Testis (tissue), 3 donors: Measurements from ENCODE around the gene TM4SF18. TPM values are rescaled to one million over a fixed set of nuclear protein-coding genes. Genes with fewer than 3 reads are reported as not detected.

Experiments
- DNase-seq: peaks from one replicate; pipeline ENCODE4 v3.0.0-alpha.2; 2019
- H3K27ac ChIP-seq, 2 donors: fragments of 200-600 bp; sonication (generic); one replicate each; pipeline ENCODE4 v1.5.1; 2019
- H3K27me3 ChIP-seq: fragments of 200-600 bp; sonication (generic); one replicate; pipeline ENCODE4 v1.5.1; 2019
- H3K36me3 ChIP-seq: fragments of 200-600 bp; sonication (generic); one replicate; pipeline ENCODE4 v1.5.1; 2017; ENCODE audit warnings: low read depth; ENCODE audit errors: missing control alignments
- H3K4me1 ChIP-seq: fragments of 200-600 bp; sonication (generic); one replicate; pipeline ENCODE4 v1.5.1; 2019
- H3K4me3 ChIP-seq, 2 donors: fragments of 200-600 bp; sonication (generic); one replicate each; pipeline ENCODE4 v1.5.1; 2017 to 2019
- H3K9me3 ChIP-seq: fragments of 200-600 bp; sonication (generic); one replicate; pipeline ENCODE4 v1.5.1; 2017
- POLR2A ChIP-seq: fragments of 450-650 bp; IDR thresholded peaks from one replicate; pipeline ENCODE4 v1.6.1; 2017; ENCODE audit warnings: antibody characterized with exemption, mild to moderate bottlenecking, moderate library complexity
- WGBS, 2 donors: methylation state at CpG; one replicate each; pipeline ENCODE4 v1.1.5; 2018; 5-methylcytosine and 5-hydroxymethylcytosine counted together
- intact Hi-C: fragments of 100-400 bp; cut with DNase I; formaldehyde crosslinking; loops from one replicate; pipeline ENCODE4 v1.15.1; 2023; ENCODE audit warnings: low total_unique reads
- polyA plus RNA-seq: library from polyadenylated mRNA; stranded (reverse); fragments of 350-450 nt; fragmentation: Illumina TruSeq; extraction: RNeasy Lipid Tissue Mini Kit (QIAGEN cat#74804); gene quantifications from one replicate; pipeline ENCODE4 v1.2.3, GENCODE V29; 2014; ENCODE audit warnings: low read depth, low replicate concordance; ENCODE audit not compliant: insufficient read depth
- total RNA-seq, 2 donors: library from RNA; depleted of rRNA; stranded (reverse); fragments of >200 nt; gene quantifications; one replicate each; pipeline ENCODE4 v1.2.3, GENCODE V29; 2016
- TF ChIP-seq, protein P1 (sequence below), 3 experiments: fragments of 450-650 bp in 2 of 3; fragments of 200-600 bp in 1 of 3; sonication (generic) in 1 of 3; IDR thresholded peaks; one replicate each; pipeline ENCODE4 v1.5.1; 2016 to 2019; ENCODE audit warnings: antibody characterized with exemption in 3 of 3, mild to moderate bottlenecking in 2 of 3, moderate library complexity in 1 of 3

TM4SF18 gene
- total and polyA plus RNA-seq, 3 donors from 2014 or later: 1.2 to 4.2 (median 3.1) TPM

DNA sequence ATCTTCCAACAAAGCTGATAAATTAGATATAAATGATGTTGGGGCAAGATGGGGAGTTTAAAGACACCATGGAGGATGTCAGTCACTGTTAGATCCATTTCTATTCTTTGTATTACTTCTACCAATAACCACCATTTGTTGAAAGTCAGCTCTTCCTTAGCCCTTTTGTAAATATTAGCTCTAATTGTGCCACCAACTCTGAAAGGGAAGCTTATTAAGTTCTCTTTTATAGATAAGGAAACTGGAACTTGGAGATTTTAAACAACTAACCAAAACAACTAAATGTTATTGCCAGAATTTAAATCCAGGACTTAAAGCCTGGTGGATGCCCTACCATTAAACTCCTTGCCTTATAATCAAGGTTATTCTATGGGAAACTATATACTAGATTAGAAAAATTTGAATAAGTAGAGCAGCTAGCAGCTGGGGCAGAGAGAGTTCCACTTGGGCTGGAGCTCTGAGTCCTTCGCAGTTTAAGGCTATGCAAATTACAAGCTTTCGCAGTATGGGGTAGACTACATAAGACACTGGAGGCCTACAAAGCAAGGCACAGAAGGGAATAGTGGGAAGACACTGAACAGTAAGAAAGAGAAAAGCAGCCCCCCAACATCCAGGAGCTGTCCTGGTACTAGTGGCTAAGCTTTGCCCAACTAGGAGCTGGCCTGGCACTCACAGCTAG lies 52.6 kb downstream of the TM4SF18 start:
- Histone ChIP-seq H3K27ac (no peak overlapping the region), H3K4me3 (no peak overlapping the region), H3K36me3 (no peaks in the 10 kb centered on the region), H3K4me1 (no peaks in the 10 kb centered on the region), H3K27me3 (no peaks in the 10 kb centered on the region), H3K9me3 (no peaks in the 10 kb centered on the region)
- intact Hi-C loops: no loop called here
- DNase-seq: no peak
- 89 to 93% methylated on average over 2 of the region's 2 CpGs for WGBS, 2 donors
- TF ChIP-seq, protein P1, sequence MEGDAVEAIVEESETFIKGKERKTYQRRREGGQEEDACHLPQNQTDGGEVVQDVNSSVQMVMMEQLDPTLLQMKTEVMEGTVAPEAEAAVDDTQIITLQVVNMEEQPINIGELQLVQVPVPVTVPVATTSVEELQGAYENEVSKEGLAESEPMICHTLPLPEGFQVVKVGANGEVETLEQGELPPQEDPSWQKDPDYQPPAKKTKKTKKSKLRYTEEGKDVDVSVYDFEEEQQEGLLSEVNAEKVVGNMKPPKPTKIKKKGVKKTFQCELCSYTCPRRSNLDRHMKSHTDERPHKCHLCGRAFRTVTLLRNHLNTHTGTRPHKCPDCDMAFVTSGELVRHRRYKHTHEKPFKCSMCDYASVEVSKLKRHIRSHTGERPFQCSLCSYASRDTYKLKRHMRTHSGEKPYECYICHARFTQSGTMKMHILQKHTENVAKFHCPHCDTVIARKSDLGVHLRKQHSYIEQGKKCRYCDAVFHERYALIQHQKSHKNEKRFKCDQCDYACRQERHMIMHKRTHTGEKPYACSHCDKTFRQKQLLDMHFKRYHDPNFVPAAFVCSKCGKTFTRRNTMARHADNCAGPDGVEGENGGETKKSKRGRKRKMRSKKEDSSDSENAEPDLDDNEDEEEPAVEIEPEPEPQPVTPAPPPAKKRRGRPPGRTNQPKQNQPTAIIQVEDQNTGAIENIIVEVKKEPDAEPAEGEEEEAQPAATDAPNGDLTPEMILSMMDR (IDR thresholded peaks at IDR 0.05): no peak

DNA sequence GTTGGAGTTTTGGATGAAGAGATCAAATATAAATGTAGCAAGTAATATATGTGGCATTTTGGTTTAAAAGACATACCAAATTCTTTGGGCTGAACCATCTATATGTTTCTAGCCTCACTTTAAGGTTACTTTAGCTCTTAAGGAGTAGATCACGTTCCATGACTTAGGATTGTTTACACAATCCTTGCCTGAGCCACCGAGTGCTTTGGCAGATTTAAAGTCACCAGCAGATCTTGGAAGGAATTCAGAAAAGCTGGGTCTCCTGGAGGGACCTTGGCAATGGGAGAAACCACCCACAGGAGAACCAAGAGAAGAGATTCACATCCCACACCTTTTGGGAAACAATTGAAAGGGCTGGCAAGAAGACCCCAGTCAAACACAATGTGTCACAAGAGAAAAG lies 54.5 kb downstream of the TM4SF18 start:
- Histone ChIP-seq H3K36me3 (no peaks in the 10 kb centered on the region), H3K4me1 (no peaks in the 10 kb centered on the region), H3K9me3 (no peaks in the 10 kb centered on the region), H3K27me3 (no peaks in the 10 kb centered on the region), H3K27ac (no peak overlapping the region), H3K4me3 (no peak overlapping the region)
- TF ChIP-seq, protein P1 (IDR thresholded peaks at IDR 0.05): no peak
- no peak for TF ChIP-seq POLR2A
- 60 to 75% methylated on average over 2 of the region's 2 CpGs for WGBS, 2 donors
- no peak for DNase-seq
- intact Hi-C loops: loop anchor here (10.0 kb wide), 1 partner anchor 324 kb away; no protein-coding TSS in a partner anchor

DNA sequence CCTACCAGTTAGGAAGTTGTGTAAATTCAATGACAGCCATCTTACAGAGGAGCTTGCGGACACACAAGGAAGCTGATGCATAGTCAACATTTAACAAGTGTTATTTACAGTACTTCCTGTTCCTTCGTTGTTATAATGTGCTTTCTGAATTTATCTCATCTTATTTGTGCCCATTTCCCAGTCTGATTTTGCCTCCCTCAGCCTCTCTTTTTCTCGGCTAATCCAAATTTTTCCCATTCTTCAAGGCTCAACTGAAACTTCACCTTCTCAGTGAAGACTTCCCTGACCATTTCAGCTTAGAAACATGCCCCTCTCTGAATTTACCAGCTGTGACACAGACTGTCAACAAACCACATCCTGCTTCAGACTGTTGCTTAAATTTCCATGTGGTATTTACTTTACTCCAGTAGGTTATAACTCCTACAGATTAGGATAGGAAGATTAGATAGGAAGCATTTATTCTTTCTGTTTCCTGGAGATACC lies 56.1 kb downstream of the TM4SF18 start:
- DNase-seq: no peak
- no peak overlapping the region for H3K4me3 ChIP-seq
- TF ChIP-seq, protein P1 (IDR thresholded peaks at IDR 0.05): no peak
- no peak for TF ChIP-seq POLR2A
- H3K4me1 ChIP-seq: no peaks in the 10 kb centered on the region
- H3K9me3 ChIP-seq: no peaks in the 10 kb centered on the region
- intact Hi-C loops: loop anchor here (10.0 kb wide), 1 partner anchor 323 kb away; no protein-coding TSS in a partner anchor
- H3K36me3 ChIP-seq: no peaks in the 10 kb centered on the region
- H3K27ac ChIP-seq: no peak overlapping the region
- no peaks in the 10 kb centered on the region for H3K27me3 ChIP-seq
- 65 to 75% methylated on average over 3 of the region's 3 CpGs for WGBS, 2 donors

DNA sequence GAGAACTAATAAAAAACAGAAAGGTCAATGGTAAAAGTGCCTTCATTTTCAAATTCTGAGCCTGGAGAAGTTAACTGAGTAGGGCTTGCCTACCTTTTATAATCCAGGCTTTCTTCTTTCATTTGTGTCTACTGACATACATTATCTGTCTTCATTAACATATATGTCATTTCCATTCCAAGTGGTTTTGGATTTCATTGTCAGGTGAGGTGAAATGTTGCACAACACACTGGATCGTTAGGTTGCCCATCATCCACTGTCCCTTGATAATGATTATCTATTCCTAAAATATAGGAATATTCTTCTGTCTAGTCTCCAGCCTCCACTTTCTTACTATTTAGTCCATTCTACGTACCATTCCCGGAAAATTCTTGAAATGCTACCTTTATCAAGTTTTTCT lies 56.8 kb downstream of the TM4SF18 start:
- Histone ChIP-seq H3K9me3 (no peaks in the 10 kb centered on the region), H3K36me3 (no peaks in the 10 kb centered on the region), H3K27ac (no peak overlapping the region), H3K4me1 (no peaks in the 10 kb centered on the region), H3K27me3 (no peaks in the 10 kb centered on the region), H3K4me3 (no peak overlapping the region)
- TF ChIP-seq, protein P1 (IDR thresholded peaks at IDR 0.05): no peak
- no peak for TF ChIP-seq POLR2A
- DNase-seq: no peak
- WGBS, 2 donors: 97% methylated on average over 3 of the region's 3 CpGs
- intact Hi-C loops: loop anchor here (10.0 kb wide), 1 partner anchor 322 kb away; no protein-coding TSS in a partner anchor

DNA sequence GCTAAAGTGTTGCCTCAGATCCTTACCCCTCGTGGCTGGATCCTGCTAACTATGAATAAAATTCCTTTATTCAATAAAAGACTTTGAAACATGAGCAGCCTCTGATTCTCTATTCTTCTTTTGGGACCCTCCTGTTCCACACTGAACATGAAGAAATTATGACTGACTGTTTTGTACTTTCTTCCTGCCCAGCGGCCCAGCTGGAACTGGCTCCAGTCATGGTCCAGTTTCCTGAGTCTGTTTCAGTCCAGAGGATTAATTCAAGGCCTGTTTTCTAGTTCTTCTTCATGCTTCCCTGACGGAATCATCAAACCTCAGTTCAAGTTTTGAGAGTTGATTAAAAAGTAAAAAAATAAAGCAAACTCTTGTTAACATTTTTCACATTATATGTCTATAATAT lies 59.2 kb downstream of the TM4SF18 start:
- Histone ChIP-seq H3K36me3 (no peaks in the 10 kb centered on the region), H3K4me1 (no peaks in the 10 kb centered on the region), H3K27me3 (no peaks in the 10 kb centered on the region), H3K27ac (no peak overlapping the region), H3K4me3 (no peak overlapping the region), H3K9me3 (no peaks in the 10 kb centered on the region)
- TF ChIP-seq, protein P1 (IDR thresholded peaks at IDR 0.05): no peak
- TF ChIP-seq POLR2A: no peak
- DNase-seq: no peak
- intact Hi-C loops: loop anchor here (5.0 to 10.0 kb wide), 2 partner anchors 152 to 319 kb away; no protein-coding TSS in a partner anchor
- WGBS, 2 donors: 75% methylated on average over 3 of the region's 3 CpGs
